ENCODE measurements around the gene FANCC. TPM values are rescaled to one million over a fixed set of nuclear protein-coding genes. Genes with fewer than 3 reads are reported as not detected.
A peak's percentile ranks its signal among the peaks of the same experiment; 100 is the strongest.

FANCC gene
- total RNA-seq, 1 donor = 15.9 TPM

DNA sequence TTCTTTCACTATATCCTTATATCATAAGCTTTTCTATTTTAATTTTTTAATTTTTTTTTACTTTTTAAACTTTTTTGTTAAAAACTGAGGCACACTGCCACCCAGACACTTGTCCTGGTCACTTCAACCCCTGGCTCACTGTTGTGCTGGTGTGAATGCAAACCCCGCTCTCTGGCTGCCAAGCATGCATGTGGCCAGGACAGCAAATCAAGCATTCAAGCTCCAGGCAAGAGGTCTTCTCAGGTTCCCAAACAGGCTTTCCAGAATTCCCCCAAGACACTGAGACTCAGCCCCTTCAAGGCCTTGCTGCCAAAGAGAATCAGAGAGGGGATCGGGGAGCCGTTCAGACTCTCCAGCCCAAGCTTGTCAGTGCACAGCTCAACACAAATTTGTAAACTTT, 139.9 kb downstream of the FANCC start:
- no peak overlapping the region for H3K4me3 ChIP-seq (ENCODE audit: low read depth, low read length)
- TF ChIP-seq CTCF (IDR thresholded peaks at IDR 0.05; ENCODE audit: insufficient read depth, low read length) = no peak

DNA sequence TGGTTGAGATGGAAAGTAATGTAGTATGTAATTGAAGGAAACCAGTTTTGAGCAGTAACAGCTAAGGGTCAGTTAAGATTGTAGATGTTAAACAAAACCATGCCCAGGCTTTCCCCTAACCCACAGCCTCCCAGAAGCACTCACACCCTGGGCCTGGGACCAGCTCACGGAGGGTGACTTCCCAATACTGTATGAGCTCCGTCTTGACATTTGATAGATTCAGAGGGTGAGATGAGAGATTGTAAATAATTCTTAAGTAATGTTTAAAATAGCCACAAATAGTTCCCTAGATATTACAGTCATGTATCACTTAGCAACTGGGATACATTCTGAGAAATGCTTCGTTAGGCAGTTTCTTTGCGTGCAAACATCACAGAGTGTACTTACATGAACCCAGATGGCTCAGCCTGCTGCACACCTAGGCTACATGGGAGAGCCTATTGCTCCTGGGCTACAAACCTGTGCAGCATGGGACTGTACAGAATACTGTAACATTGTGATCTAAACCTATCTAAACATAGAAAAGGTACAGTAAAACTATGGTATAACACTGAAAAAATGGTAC, 140.7 kb downstream of the FANCC start:
- no peak for TF ChIP-seq CTCF (IDR thresholded peaks at IDR 0.05; ENCODE audit: insufficient read depth, low read length)
- no peak overlapping the region for H3K4me3 ChIP-seq (ENCODE audit: low read depth, low read length)
- no peak for DNase-seq (ENCODE audit: low read depth)

More for the DNA sequence above, 139.9 kb downstream of the FANCC start:
- DNase-seq (ENCODE audit: low read depth) = no peak

DNA sequence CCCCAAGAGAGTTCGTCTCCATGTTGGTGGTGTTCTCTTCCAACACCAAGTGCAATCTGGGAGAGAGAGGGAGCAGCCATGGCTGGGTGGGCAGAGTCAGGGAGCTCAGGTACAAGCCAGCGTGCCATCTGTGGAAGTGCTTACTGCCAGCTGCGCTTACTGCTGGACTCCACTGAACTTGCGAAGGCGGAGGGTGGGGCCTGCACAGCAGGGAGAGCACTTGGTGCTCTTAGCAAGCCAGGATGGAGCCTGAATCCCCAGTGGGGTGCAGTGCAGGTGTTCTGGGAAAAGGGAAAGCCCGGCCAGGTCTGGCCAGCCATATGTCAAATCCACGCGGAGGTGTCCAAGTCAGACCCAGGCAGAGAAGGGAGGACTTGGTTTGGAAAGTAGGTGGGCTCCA, 142.0 kb downstream of the FANCC start:
- H3K4me3 ChIP-seq (ENCODE audit: low read depth, low read length) = no peak overlapping the region
- no peak for TF ChIP-seq CTCF (IDR thresholded peaks at IDR 0.05; ENCODE audit: insufficient read depth, low read length)
- no peak for DNase-seq (ENCODE audit: low read depth)

DNA sequence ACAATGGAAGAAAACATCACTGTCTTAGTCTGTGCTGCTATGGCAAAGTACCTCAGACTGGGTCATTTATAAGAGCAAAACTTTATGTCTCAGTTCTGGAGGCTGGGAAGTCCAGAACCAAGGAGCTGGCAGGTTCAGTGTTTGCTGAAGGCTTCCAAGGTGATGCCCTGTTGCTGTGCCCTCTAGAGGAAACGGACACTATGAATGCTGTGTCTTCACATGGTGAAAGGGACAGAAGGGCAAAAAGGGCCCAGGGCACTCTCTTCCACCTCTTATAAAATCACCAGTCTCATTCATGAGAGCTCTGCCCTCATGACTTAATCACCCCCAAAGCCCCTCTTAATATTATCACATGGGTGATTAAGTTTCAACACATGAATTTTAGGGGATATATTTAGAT, 143.5 kb downstream of the FANCC start:
- no peak for DNase-seq (ENCODE audit: low read depth)
- H3K4me3 ChIP-seq (ENCODE audit: low read depth, low read length) = no peak overlapping the region
- no peak for TF ChIP-seq CTCF (IDR thresholded peaks at IDR 0.05; ENCODE audit: insufficient read depth, low read length)

GRCh38 chr9:95171596-95171995, 145.9 kb downstream of the FANCC start:
- TF ChIP-seq CTCF (IDR thresholded peaks at IDR 0.05; ENCODE audit: insufficient read depth, low read length) = no peak
- no peak for DNase-seq (ENCODE audit: low read depth)
- no peak overlapping the region for H3K4me3 ChIP-seq (ENCODE audit: low read depth, low read length)

DNA sequence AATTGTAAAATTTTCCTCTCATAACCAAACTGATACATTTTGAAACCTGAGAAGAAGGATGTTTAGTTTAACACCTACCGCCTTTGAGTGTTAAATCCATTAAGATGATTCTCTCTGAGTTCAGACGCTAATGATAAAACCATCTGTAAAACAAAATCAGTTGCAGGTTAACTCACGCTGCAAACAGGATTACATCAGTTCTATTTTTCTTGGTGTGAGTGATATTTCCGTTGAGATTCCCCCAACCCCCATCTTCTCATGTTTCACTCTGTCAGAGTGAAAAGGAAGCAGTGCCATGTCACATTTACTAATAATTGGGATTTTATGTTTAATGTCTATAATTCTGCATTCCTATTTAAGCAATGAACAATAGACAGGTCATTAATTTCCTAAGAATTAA, 146.5 kb downstream of the FANCC start:
- no peak overlapping the region for H3K4me3 ChIP-seq (ENCODE audit: low read depth, low read length)
- DNase-seq (ENCODE audit: low read depth) = peak; percentile 40
- no peak for TF ChIP-seq CTCF (IDR thresholded peaks at IDR 0.05; ENCODE audit: insufficient read depth, low read length)

DNA sequence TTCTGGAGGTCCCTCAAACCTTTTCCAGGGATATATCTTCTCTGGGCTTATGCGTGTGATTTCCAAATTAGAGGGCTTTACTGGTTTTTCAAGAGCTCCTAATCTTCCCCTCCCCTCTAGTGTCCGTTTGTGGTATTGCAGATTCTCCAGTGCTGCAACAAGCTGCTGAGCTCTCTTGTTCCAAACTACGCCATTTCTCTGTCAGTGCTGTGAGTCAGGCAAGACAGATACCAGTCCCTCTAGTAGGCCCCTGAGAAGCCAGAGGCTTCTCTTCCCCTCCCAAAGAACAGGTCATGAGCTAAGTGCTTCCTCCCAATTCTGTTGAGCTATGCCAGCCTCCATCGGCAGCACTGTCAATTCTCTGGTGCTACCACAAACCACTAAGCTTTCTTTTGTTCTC, 149.5 kb downstream of the FANCC start:
- peak; percentile 93 for TF ChIP-seq CTCF (IDR thresholded peaks at IDR 0.05; ENCODE audit: insufficient read depth, low read length)
- no peak overlapping the region for H3K4me3 ChIP-seq (ENCODE audit: low read depth, low read length)
- DNase-seq (ENCODE audit: low read depth) = peak; percentile 96
